ENCODE data around the gene NPPB.
A peak's percentile ranks its signal among the peaks of the same experiment; 100 is the strongest.

DNA sequence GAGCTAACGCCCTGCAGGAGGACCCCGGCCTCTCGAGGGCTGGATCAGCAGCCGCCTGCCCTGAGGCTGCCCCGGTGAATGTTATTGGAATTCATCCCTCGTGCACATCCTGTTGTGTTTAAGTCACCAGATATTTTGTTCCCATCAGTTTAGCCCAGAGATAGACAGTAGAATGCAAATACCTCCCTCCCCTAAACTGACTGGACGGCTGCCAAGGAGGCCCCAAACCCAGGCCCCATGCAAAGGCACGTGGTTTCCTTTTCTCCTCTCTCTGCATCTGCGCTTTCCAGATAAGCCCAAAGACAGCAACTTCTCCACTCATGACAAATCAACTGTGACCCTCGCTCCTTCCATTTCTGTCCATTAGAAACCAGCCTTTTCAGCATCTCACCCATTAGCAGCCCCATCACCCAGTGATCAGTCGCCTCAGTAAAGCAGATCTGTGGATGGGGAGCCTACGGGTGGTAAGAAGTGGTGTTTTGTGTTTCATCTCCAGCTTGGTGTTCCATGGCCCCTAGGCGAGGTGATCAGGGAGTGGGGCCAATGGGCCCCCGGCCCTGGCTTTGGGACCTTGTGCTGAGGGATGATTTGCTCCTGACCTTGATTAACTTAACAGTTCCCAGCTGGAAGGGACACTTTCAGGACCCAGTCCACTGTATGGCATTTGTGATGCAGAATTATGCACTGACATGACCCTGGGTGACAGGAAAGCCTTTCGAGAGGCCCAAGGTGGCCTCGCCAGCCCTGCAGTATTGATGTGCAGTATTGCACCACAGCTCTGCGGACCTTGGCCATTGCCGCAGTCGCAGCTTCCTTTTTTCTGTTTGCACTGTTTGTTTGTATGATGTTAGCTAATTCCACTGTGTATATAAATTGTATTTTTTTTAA lies 16.3 kb downstream of the NPPB start:
- TF ChIP-seq POLR2A (IDR thresholded peaks at IDR 0.05; ENCODE audit: extremely low read depth, insufficient read length): no peak
- TF ChIP-seq, protein P1, sequence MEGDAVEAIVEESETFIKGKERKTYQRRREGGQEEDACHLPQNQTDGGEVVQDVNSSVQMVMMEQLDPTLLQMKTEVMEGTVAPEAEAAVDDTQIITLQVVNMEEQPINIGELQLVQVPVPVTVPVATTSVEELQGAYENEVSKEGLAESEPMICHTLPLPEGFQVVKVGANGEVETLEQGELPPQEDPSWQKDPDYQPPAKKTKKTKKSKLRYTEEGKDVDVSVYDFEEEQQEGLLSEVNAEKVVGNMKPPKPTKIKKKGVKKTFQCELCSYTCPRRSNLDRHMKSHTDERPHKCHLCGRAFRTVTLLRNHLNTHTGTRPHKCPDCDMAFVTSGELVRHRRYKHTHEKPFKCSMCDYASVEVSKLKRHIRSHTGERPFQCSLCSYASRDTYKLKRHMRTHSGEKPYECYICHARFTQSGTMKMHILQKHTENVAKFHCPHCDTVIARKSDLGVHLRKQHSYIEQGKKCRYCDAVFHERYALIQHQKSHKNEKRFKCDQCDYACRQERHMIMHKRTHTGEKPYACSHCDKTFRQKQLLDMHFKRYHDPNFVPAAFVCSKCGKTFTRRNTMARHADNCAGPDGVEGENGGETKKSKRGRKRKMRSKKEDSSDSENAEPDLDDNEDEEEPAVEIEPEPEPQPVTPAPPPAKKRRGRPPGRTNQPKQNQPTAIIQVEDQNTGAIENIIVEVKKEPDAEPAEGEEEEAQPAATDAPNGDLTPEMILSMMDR (IDR thresholded peaks at IDR 0.05; ENCODE audit: low read depth, low read length): no peak
- TF ChIP-seq, protein P2, sequence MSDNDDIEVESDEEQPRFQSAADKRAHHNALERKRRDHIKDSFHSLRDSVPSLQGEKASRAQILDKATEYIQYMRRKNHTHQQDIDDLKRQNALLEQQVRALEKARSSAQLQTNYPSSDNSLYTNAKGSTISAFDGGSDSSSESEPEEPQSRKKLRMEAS (IDR thresholded peaks at IDR 0.05; ENCODE audit: low read depth, low read length): peak; percentile 54; the same call in 1 of the 2 replicates
